Stimulated activated CD8-positive, alpha-beta memory T cell treated with anti-CD3 and anti-CD28 coated beads, Interleukin-2, amount 100 ng/mL, for 1 hour (primary cell): ENCODE data around the gene FAM83E.
"Not testable (repeated sequence)": the region's sequence is repeated elsewhere in the genome, so short reads cannot be mapped to it uniquely, and the experiment has no call there.

Source experiments
- DNase-seq, 2 donors: peaks; one replicate each; pipeline ENCODE4 v3.0.0-alpha.2; 2020; ENCODE audit warnings: low read depth in 2 of 2

FAM83E gene

DNA sequence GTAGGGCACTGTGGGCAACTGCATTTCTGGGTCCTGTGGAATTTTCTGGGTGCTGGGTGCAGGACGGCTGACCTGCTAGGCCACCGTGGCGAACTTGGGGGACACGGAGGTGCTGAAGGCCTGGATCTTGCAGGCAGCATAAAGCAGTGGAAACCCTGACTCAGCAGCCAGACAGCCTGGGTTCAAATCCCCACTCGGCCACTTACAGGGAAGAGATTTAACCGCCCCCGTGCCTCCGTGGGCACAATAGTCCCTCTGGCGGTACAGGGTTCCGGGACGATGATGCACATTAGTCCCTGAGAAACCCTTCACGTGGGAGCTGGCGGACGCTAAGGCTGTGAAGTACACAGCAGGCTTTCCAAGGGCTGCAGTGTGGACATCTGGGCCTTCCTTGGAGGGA is 3.0 kb downstream of the FAM83E start:
- DNase-seq, result no peak

DNA sequence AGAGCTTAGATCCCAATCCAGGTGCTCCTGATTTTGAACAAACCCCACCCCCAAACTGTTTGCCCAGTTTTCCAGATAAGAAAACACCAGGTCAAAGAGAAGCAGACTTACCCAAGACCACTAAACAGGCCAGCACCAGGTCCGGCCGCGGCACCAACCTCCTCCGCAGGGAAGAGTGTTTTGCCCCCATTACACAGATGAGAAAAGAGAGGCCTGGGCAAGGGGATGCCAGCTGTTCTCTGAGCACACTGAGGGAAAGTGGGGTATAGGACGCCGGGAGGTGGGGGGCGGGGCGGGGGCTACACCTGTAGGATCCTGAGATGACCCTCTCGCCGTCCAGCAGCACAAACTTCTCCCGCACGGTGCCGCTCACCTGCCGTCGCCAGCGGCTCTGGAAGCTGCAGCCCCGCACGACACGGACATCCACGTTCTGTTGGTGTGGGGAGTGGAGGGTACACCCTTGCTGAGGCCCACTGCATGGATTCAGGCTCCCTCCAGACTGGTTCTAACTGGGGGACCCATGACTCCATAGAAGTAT is 5.2 kb downstream of the FAM83E start:
- no peak for DNase-seq

- no peak for DNase-seq
Measured at GRCh38 chr19:48608798-48609263, 6.0 kb downstream of the FAM83E start.

DNA sequence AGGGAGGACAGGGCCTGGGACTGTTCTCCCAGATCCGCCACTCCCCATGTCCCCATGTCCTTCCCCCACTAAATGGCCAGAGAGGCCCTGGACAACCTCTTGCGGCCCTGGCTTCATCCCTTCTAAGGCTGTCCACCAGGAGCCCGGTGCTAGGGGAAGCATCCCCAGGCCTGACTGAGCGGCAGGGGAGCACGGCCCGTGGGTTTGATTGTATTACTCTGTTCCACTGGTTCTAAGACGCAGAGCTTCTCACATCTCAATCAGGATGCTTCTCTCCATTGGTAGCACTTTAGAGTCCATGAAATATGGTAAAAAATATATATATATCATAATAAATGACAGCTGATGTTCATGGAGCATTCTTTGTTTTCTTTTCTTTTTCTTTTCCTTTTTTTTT is 7.5 kb downstream of the FAM83E start:
- no peak for DNase-seq

DNA sequence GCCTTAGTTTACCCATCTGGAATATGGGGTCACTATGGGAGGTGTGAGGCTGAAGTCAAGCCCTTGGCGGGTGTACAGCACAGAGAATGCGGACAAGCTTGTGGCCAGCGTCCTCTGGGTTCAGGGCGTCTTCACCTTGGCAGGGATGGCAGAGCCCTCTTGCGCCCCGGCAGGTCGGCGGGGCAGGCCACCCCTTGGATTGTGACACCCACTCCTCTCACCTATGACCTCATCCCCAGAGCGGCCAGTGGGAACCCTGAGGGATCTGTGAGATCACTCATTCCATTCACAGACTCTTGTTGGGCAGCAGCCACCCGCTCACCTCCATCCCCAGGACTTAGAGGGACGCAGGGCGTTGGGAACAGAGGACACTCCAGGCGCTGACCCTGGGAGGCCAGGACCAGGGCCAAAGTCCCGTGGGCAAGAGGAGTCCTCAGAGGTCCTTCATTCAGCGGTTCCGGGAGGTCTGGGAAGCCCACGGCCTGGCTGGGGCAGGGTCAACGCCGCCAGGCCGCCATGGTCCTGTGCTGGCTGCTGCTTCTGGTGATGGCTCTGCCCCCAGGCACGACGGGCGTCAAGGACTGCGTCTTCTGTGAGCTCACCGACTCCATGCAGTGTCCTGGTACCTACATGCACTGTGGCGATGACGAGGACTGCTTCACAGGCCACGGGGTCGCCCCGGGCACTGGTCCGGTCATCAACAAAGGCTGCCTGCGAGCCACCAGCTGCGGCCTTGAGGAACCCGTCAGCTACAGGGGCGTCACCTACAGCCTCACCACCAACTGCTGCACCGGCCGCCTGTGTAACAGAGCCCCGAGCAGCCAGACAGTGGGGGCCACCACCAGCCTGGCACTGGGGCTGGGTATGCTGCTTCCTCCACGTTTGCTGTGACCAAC is 8.2 kb downstream of the FAM83E start, which contains the start of gene SPACA4:
Gene SPACA4 (plus strand): TSS at position 280 of the 896 bp plus-strand sequence. CDS start 237 bp downstream, at position 517.
- no peak for DNase-seq

GRCh38 chr19:48603850-48604249 is 11.0 kb downstream of the FAM83E start:
- DNase-seq, result no peak

DNA sequence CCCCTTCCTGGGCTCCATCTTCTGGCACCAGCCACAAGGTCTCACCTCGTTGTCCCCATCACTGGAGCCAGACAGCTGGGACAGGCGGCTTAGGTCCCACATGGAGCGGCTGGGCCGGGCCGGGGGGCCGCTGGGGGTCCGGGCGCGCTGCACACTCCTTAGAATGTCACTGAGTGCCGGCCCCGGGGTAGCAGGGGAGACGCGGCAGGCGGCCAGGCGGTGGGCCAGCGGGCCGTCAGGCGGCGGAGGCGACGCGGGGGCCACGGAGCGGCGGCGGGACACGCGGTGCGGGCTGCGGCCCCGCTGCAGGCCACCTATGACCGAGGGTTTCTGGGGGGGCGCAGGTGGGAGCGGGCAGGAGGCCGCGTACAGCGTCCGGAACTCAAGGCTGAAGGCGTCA is 11.4 kb downstream of the FAM83E start:
- DNase-seq, result no peak

DNA sequence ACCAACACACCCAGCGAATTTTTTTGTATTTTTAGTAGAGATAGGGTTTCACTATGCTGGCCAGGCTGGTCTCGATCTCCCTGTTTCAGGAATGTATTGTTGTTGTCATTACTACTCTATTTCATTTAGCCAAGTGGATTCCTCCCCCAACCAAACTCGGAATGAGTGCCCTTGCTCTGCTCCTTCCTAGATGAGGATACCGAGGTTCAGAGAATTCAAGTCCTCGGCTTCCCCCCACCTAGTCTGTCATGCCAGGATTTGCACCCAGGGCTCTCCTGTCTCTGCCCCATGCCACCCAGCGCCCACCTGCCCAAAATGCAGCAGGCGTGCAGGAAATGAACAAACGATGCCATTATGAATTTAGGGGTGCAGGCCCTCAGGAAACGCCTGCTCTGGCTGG is 11.9 kb downstream of the FAM83E start:
- no peak for DNase-seq

- no peak for DNase-seq
Measured at GRCh38 chr19:48600679-48601417, 14.0 kb downstream of the FAM83E start.

DNA sequence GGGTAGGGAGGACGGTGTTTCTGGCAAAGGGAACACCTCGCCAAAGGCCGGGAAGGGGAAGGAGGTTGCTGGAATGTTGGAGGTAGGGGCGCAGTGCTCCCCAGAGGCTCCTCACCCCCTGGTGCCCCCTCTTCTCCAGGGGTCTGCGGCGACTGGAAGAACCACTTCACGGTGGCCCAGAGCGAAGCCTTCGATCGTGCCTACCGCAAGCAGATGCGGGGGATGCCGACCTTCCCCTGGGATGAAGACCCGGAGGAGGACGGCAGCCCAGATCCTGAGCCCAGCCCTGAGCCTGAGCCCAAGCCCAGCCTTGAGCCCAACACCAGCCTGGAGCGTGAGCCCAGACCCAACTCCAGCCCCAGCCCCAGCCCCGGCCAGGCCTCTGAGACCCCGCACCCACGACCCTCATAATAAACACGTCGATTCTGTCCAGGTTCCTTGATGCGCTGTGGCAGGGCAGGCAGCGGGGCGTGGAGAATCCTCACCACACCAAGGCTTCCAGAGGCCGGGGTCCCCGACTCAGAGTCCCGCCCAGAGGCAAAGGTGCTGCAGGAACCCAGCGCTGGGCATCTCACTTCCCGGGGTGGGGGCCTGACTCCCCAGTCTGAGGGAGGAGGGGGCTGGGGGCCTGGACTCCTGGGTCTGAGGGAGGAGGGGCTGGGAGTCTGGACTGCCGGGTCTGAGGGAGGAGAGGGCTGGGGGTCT is 15.7 kb downstream of the FAM83E start:
- no peak for DNase-seq

DNA sequence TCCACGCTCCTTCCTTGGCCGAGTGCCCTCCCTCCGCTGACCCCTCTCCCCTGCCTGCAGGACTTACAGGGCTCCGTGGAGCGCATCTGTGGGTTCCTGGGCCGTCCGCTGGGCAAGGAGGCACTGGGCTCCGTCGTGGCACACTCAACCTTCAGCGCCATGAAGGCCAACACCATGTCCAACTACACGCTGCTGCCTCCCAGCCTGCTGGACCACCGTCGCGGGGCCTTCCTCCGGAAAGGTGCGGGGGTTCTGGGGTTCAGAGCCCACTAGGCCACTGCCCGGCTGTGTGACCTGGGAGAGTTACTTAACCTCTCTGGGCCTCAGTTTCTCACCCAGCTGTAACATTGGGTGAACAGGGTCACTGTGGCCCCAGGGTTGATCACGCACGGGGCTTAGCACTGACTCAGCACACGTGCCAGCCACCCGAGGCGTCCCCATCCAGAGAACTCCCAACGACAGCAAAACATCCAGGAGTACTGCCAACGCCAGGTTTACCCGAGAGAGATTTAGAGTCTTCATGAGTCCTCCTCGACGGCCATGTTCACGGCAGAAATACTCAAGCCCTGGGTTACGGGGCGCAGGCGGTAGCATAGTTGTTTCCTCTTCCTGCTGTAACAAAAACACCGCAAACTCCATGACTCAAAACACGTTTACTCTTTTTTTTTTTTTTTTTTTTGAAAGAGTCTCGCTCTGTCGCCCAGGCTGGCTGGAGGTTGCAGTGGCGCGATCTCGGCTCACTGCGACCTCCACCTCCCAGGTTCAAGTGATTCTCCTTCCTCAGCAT is 18.0 kb downstream of the FAM83E start:
- no peak for DNase-seq

- DNase-seq, result no peak
Measured at GRCh38 chr19:48596237-48596636, 18.6 kb downstream of the FAM83E start.

- DNase-seq, result no peak
Measured at GRCh38 chr19:48595833-48596232, 19.0 kb downstream of the FAM83E start.

DNA sequence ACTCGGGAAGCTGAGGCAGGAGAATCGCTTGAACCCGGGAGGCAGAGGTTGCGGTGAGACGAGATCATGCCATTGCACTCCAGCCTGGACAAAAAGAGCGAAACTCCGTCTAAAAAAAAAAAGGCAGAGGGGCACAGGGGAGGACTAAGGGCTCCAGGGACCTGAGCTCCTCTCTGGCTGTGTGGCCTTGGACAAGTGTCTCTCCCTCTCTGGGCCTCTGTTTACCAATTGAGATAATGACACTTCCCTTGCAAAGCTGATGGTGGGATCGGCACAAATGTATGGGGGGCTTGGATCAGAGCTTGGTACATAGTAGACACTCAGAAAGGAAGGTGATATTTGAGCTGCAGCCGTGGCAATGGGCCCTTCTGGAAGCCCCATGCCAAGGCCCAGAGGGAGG is 19.7 kb downstream of the FAM83E start:
- DNase-seq, result no peak

GRCh38 chr19:48591021-48591420 is 23.9 kb downstream of the FAM83E start:
- DNase-seq, result no peak

DNA sequence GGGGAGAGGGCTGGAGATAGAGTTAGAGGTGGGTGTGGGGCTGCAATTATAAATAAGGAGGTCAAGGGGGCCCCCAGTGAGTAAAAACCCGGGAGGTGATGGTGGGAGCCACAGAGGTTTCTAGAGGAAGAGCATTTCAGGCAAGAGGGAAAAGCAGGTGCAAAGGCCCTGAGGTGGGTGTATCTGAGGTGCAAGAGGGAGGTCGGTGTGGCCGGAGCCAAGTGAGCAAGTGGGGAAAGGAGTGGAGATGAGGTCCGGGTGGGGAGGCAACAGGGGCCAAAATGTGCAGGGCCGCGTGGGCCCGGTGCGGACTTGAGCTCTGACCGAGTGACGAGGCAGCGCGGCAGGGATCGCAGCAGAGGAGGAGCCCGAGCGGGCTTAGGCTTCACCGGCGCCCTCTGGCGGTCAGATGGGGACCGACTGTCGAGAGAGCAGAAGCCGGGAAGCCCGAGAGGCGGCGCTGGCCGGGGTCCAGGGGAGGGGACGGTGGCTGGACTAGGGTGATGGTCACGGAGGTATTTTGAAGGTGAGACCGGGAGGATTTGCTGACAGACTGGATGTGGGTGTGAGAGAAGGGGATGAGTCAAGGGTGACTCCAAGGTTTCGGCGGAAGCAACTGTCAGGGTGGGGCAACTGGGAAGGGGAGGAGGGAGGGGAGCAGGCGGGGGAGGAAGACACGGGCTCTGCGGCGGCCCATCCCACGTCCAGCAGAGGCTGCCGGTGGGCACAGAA is 26.0 kb downstream of the FAM83E start:
- DNase-seq, result peak; percentile 73 to 76

- no peak for DNase-seq
Measured at GRCh38 chr19:48587387-48587786, 27.5 kb downstream of the FAM83E start.

DNA sequence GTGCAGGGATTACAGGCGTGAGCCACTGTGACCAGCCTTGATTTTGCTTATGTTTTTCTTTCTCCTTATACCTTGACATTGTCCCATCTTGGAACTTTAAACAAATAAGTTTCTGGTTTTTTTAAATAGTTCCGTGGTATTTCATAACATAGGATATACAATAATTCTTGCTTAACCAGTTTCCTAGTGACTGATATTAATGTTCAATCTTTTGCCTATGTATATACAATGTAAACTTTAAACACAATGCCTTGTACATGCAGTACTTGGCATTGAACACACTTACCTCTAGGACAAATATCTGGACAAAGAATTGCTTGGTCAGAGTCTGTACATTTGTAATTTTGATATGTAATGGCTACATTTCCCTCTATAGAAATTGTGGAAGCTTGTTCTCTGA is 32.7 kb downstream of the FAM83E start:
- DNase-seq, result no peak

DNA sequence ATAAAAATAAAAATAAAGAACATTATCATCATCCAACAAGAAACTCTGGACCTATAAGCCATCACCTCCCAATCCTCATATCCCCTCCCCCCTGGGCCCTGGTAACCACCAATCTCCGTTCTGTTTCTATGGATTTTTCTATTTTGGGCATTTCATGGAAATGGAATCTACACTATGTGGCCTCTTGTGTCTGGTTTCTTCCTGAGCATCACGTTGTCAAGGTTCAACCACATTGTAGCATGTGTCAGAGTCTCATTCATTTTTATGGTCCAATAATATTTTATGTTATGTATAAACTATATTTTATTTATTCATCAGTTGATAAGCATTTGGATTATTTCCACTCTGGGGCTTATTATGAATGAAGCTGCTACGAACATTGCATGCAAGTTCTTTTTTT is 36.0 kb downstream of the FAM83E start:
- no peak for DNase-seq

GRCh38 chr19:48577908-48578307 is 37.0 kb downstream of the FAM83E start:
- not testable (repeated sequence) for DNase-seq
